ENCODE data around the gene ACTN1.
A peak's percentile ranks its signal among the peaks of the same experiment; 100 is the strongest.

ACTN1 gene

GRCh38 chr14:68894802-68895703, 84.0 kb downstream of the ACTN1 start:
- no peak for TF ChIP-seq CTCF (conservative IDR thresholded peaks at IDR 0.05; ENCODE audit: control insufficient read depth, insufficient read depth, low read depth, low read length)
- DNase-seq (ENCODE audit: low read depth) = peak; percentile 81
- no peak overlapping the region for H3K4me3 ChIP-seq (ENCODE audit: control insufficient read depth, low read depth, low read length)

- no peak for TF ChIP-seq CTCF (conservative IDR thresholded peaks at IDR 0.05; ENCODE audit: control insufficient read depth, insufficient read depth, low read depth, low read length)
- H3K4me3 ChIP-seq (ENCODE audit: control insufficient read depth, low read depth, low read length) = no peak overlapping the region
- peak; percentile 69 for DNase-seq (ENCODE audit: low read depth)
Observed at GRCh38 chr14:68894123-68894522, 85.0 kb downstream of the ACTN1 start.

GRCh38 chr14:68893566-68893965, 85.5 kb downstream of the ACTN1 start:
- H3K4me3 ChIP-seq (ENCODE audit: control insufficient read depth, low read depth, low read length) = no peak overlapping the region
- DNase-seq (ENCODE audit: low read depth) = no peak
- TF ChIP-seq CTCF (conservative IDR thresholded peaks at IDR 0.05; ENCODE audit: control insufficient read depth, insufficient read depth, low read depth, low read length) = no peak

- TF ChIP-seq CTCF (conservative IDR thresholded peaks at IDR 0.05; ENCODE audit: control insufficient read depth, insufficient read depth, low read depth, low read length) = no peak
- no peak overlapping the region for H3K4me3 ChIP-seq (ENCODE audit: control insufficient read depth, low read depth, low read length)
- no peak for DNase-seq (ENCODE audit: low read depth)
Observed at GRCh38 chr14:68892961-68893360, 86.1 kb downstream of the ACTN1 start.

- DNase-seq (ENCODE audit: low read depth) = peak; percentile 77
- H3K4me3 ChIP-seq (ENCODE audit: control insufficient read depth, low read depth, low read length) = no peak overlapping the region
- no peak for TF ChIP-seq CTCF (conservative IDR thresholded peaks at IDR 0.05; ENCODE audit: control insufficient read depth, insufficient read depth, low read depth, low read length)
Observed at GRCh38 chr14:68891851-68892660, 87.0 kb downstream of the ACTN1 start.

- DNase-seq (ENCODE audit: low read depth) = no peak
- TF ChIP-seq CTCF (conservative IDR thresholded peaks at IDR 0.05; ENCODE audit: control insufficient read depth, insufficient read depth, low read depth, low read length) = no peak
- no peak overlapping the region for H3K4me3 ChIP-seq (ENCODE audit: control insufficient read depth, low read depth, low read length)
Observed at GRCh38 chr14:68890173-68890931, 88.8 kb downstream of the ACTN1 start.

All from fibroblast of mammary gland (primary cell).